A549 (cell line): ENCODE data around the gene POLR2H.

Experiments used
- CHD2 ChIP-seq: fragments of 150-350 bp; IDR thresholded peaks from 2 replicates; pipeline ENCODE4 v1.6.1; 2014; ENCODE audit warnings: low read length; ENCODE audit not compliant: partially characterized antibody
- EP300 ChIP-seq, 2 experiments: fragments of >200 bp; sonication (Bioruptor Twin); formaldehyde crosslinking; IDR thresholded peaks; 2 replicates in 1 of 2; 3 replicates in 1 of 2; pipeline ENCODE4 v1.6.1; 2016 to 2017
- TF ChIP-seq, protein P1 (sequence below): fragments of >200 bp; sonication (Bioruptor Twin); formaldehyde crosslinking; IDR thresholded peaks from 3 replicates; pipeline ENCODE4 v1.5.1; 2016
- TF ChIP-seq, protein P2 (sequence below): fragments of 450-650 bp; IDR thresholded peaks from 2 replicates; pipeline ENCODE4 v1.6.1; 2014; ENCODE audit warnings: antibody characterized with exemption

DNA sequence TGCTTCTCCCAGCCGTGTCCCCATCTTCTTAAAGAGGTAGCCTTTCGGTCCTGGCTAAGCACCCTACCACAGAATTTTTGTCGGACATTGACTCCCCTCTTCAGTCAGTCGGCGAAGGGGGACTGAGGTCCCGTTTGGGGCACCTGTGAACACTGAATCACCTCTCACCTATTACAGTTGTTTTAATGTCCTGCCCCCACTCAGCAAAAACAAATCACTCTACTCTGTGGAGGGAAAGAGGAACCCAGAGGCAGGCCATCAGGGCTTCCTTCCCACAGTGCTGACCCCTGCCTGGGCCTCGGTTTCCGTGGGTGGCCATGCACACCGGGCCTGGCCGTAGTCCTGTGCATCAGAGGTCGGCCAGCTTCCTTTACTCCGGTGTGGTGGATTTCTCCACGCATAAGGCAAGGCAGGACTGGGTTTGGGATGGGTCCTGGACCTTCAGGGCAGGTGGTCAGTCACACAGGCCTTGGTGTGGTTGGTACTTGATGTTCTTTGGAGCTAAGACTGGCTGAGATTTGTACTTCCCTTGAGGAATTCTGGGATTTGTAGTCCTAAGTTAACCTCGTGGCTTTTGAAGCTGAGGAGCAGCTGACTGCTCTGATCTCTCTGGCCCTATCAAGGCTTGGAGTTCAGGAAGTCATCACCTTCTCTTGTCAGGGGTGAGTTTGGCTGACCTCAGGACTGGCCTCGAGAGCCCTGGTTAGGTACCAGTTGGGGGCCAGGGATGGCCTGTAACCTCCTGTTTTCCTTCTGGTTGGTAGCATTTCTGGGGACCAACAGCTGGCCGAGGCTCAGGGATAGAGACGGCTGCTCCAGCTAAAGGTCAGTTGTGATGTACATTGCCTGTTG is 24.7 kb upstream of the POLR2H start:
- TF ChIP-seq, protein P1, sequence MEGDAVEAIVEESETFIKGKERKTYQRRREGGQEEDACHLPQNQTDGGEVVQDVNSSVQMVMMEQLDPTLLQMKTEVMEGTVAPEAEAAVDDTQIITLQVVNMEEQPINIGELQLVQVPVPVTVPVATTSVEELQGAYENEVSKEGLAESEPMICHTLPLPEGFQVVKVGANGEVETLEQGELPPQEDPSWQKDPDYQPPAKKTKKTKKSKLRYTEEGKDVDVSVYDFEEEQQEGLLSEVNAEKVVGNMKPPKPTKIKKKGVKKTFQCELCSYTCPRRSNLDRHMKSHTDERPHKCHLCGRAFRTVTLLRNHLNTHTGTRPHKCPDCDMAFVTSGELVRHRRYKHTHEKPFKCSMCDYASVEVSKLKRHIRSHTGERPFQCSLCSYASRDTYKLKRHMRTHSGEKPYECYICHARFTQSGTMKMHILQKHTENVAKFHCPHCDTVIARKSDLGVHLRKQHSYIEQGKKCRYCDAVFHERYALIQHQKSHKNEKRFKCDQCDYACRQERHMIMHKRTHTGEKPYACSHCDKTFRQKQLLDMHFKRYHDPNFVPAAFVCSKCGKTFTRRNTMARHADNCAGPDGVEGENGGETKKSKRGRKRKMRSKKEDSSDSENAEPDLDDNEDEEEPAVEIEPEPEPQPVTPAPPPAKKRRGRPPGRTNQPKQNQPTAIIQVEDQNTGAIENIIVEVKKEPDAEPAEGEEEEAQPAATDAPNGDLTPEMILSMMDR, result no peak
- TF ChIP-seq, protein P2, sequence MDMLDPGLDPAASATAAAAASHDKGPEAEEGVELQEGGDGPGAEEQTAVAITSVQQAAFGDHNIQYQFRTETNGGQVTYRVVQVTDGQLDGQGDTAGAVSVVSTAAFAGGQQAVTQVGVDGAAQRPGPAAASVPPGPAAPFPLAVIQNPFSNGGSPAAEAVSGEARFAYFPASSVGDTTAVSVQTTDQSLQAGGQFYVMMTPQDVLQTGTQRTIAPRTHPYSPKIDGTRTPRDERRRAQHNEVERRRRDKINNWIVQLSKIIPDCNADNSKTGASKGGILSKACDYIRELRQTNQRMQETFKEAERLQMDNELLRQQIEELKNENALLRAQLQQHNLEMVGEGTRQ, result no peak
- TF ChIP-seq EP300 (IDR thresholded peaks at IDR 0.05) (no peak), CHD2 (no peak)
